HEK293 (cell line): ENCODE results near the gene UMAD1.
A peak's percentile ranks its signal among the peaks of the same experiment; 100 is the strongest.

Experiments used
- CTCF ChIA-PET: fragments of 350-600 bp; formaldehyde crosslinking; extraction: SDS; loops from one replicate; lab custom pipeline; 2021; ENCODE audit warnings: antibody characterized with exemption; lab: Yijun Ruan, JAX
- POLR2A ChIA-PET: fragments of 300-600 bp; formaldehyde crosslinking; extraction: SDS; loops from one replicate; lab custom pipeline; 2020; ENCODE audit warnings: antibody characterized with exemption, inconsistent platforms; lab: Yijun Ruan, JAX
- H3K27ac ChIP-seq: fragments of 200-500 bp; sonication (Bioruptor generic); 2 replicates; pipeline ENCODE4 v1.5.1; 2014; ENCODE audit warnings: low read depth, low read length, control low read depth, inconsistent platforms; ENCODE audit errors: extremely low read depth
- H3K36me3 ChIP-seq, 2 experiments: fragments of 200-500 bp in 1 of 2; sonication (Bioruptor generic) in 1 of 2; 1 replicate in 1 of 2; 2 replicates in 1 of 2; pipeline ENCODE4 v1.5.1; 2014 to 2017; ENCODE audit warnings: inconsistent platforms in 2 of 2, low read length in 2 of 2; ENCODE audit not compliant: control insufficient read depth in 2 of 2, insufficient read depth in 1 of 2
- H3K4me1 ChIP-seq: fragments of 200-500 bp; sonication (Bioruptor generic); 2 replicates; pipeline ENCODE4 v1.5.1; 2014; ENCODE audit warnings: mild to moderate bottlenecking, low read length, inconsistent platforms; ENCODE audit not compliant: control insufficient read depth, insufficient read depth
- H3K4me3 ChIP-seq: 2 replicates; pipeline ENCODE4 v1.5.1; 2011; ENCODE audit warnings: low read depth, mild to moderate bottlenecking, control low read depth, low read length, moderate library complexity
- H3K9me3 ChIP-seq: fragments of 200-500 bp; sonication (Bioruptor generic); 2 replicates; pipeline ENCODE4 v1.5.1; 2014; ENCODE audit warnings: low read depth, low read length, inconsistent platforms; ENCODE audit not compliant: control insufficient read depth, insufficient read depth
- GFI1B ChIP-seq: fragments of 450-650 bp; formaldehyde crosslinking; IDR thresholded peaks from 2 replicates; pipeline ENCODE4 v1.5.1; 2016; ENCODE audit warnings: missing biosample characterization, missing genetic modification characterization
- KLF17 ChIP-seq: fragments of 450-650 bp; formaldehyde crosslinking; IDR thresholded peaks from 2 replicates; pipeline ENCODE4 v1.5.1; 2016; ENCODE audit warnings: missing biosample characterization, missing genetic modification characterization
- KLF8 ChIP-seq: fragments of 450-650 bp; formaldehyde crosslinking; IDR thresholded peaks from 2 replicates; pipeline ENCODE4 v1.5.1; 2016; ENCODE audit warnings: missing biosample characterization, missing genetic modification characterization
- SP3 ChIP-seq: fragments of 450-650 bp; formaldehyde crosslinking; IDR thresholded peaks from 2 replicates; pipeline ENCODE4 v1.5.1; 2016; ENCODE audit warnings: missing biosample characterization, missing genetic modification characterization
- SP7 ChIP-seq: fragments of 450-650 bp; formaldehyde crosslinking; IDR thresholded peaks from 2 replicates; pipeline ENCODE4 v1.5.1; 2016; ENCODE audit warnings: missing biosample characterization, missing genetic modification characterization
- WT1 ChIP-seq: fragments of 450-650 bp; formaldehyde crosslinking; IDR thresholded peaks from 2 replicates; pipeline ENCODE4 v1.5.1; 2016; ENCODE audit warnings: missing biosample characterization, missing genetic modification characterization
- ZBTB21 ChIP-seq: fragments of 450-650 bp; formaldehyde crosslinking; IDR thresholded peaks from 2 replicates; pipeline ENCODE4 v1.5.1; 2017; ENCODE audit warnings: missing biosample characterization, missing genetic modification characterization
- ZNF2 ChIP-seq: fragments of 450-650 bp; formaldehyde crosslinking; IDR thresholded peaks from 2 replicates; pipeline ENCODE4 v1.5.1; 2016; ENCODE audit warnings: missing biosample characterization, missing genetic modification characterization
- ZNF248 ChIP-seq: fragments of 450-650 bp; formaldehyde crosslinking; IDR thresholded peaks from 2 replicates; pipeline ENCODE4 v1.5.1; 2017; ENCODE audit warnings: missing biosample characterization, missing genetic modification characterization
- ZNF37A ChIP-seq: fragments of 450-650 bp; IDR thresholded peaks from 2 replicates; pipeline ENCODE4 v1.5.1; 2018; ENCODE audit warnings: missing biosample characterization, missing genetic modification characterization
- ZNF48 ChIP-seq: fragments of 450-650 bp; formaldehyde crosslinking; IDR thresholded peaks from 2 replicates; pipeline ENCODE4 v1.5.1; 2016; ENCODE audit warnings: missing biosample characterization, missing genetic modification characterization
- ZNF561 ChIP-seq: fragments of 450-650 bp; IDR thresholded peaks from 2 replicates; pipeline ENCODE4 v1.5.1; 2018; ENCODE audit warnings: missing biosample characterization, missing genetic modification characterization, borderline replicate concordance
- TF ChIP-seq, protein P1 (sequence below): fragments of 450-650 bp; IDR thresholded peaks from 2 replicates; pipeline ENCODE4 v1.5.1; 2018; ENCODE audit warnings: missing biosample characterization, missing genetic modification characterization

The UMAD1 gene

DNA sequence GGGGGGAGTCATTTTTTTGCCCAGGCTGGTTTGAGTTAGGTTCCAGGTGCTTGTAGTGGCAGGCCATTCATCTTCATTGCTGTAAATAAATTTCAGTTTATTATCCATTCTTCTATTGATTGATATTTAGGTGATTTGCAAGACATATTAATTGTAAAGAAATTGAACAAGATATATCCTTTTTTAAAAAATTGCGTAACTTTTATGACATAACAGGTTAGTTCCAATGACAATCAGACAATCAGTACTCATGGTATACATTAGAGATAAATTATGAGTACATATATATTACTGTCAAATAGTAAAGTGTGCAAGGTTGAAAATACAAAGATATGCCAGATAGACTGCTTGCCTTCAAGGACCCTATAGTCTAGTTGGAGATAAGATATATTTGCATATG, 235.9 kb downstream of the UMAD1 start:
- no peaks in the 10 kb centered on the region for H3K9me3 ChIP-seq
- H3K36me3 ChIP-seq = no peaks in the 10 kb centered on the region
- ChIA-PET CTCF (no interaction called here), POLR2A (no interaction called here)
- H3K4me1 ChIP-seq = no peaks in the 10 kb centered on the region
- H3K4me3 ChIP-seq = no peak overlapping the region
- TF ChIP-seq WT1 (tag by site-specific recombination) = no peak
- TF ChIP-seq ZNF37A (tag by site-specific recombination) = no peak
- H3K27ac ChIP-seq = no peak overlapping the region

DNA sequence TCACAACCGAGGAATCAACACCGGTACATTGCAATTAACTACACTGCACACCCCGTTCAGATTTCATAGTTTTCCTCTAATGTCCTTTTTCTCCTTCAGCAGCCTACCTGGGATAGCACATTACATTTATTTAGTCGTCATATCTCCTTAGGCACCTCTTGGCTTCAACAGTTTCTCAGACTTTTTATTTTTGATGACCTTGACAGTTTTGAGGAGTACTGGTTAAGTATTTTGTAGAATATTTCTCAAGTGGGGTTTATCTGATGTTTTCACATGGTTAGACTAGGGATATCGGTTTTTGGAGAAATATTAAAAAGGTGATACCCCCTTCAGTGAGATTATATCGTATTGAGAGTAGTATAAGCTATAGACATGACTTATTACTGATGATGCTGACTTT, 241.0 kb downstream of the UMAD1 start:
- no peak for TF ChIP-seq SP3 (tag by site-specific recombination)
- no peak for TF ChIP-seq KLF8 (tag by site-specific recombination)
- TF ChIP-seq ZNF248 (tag by site-specific recombination) = no peak
- TF ChIP-seq ZNF561 (tag by site-specific recombination) = no peak
- ChIA-PET CTCF (no interaction called here), POLR2A (interaction anchor here (0.6 kb wide), 1 partner anchor 124 kb away, joined by 3 read pairs; no protein-coding TSS in a partner anchor)
- Histone ChIP-seq H3K4me1 (no peaks in the 10 kb centered on the region), H3K9me3 (no peaks in the 10 kb centered on the region), H3K27ac (no peak overlapping the region), H3K4me3 (no peak overlapping the region), H3K36me3 (no peaks in the 10 kb centered on the region)

- CTCF ChIA-PET = no interaction called here
- POLR2A ChIA-PET = no interaction called here
- TF ChIP-seq, protein P1, sequence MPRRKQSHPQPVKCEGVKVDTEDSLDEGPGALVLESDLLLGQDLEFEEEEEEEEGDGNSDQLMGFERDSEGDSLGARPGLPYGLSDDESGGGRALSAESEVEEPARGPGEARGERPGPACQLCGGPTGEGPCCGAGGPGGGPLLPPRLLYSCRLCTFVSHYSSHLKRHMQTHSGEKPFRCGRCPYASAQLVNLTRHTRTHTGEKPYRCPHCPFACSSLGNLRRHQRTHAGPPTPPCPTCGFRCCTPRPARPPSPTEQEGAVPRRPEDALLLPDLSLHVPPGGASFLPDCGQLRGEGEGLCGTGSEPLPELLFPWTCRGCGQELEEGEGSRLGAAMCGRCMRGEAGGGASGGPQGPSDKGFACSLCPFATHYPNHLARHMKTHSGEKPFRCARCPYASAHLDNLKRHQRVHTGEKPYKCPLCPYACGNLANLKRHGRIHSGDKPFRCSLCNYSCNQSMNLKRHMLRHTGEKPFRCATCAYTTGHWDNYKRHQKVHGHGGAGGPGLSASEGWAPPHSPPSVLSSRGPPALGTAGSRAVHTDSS (tag by site-specific recombination) = peak; percentile 64; the same call in 1 of the 2 replicates
- TF ChIP-seq ZBTB21 (tag by site-specific recombination) = no peak
- no peaks in the 10 kb centered on the region for H3K9me3 ChIP-seq
- H3K27ac ChIP-seq = no peak overlapping the region
- H3K36me3 ChIP-seq = no peaks in the 10 kb centered on the region
- H3K4me1 ChIP-seq = no peaks in the 10 kb centered on the region
- no peak overlapping the region for H3K4me3 ChIP-seq
Observed at GRCh38 chr7:7882888-7883287, 242.3 kb downstream of the UMAD1 start.

GRCh38 chr7:7883394-7883793, 242.8 kb downstream of the UMAD1 start:
- Histone ChIP-seq H3K4me3 (no peak overlapping the region), H3K27ac (no peak overlapping the region), H3K9me3 (no peaks in the 10 kb centered on the region), H3K4me1 (no peaks in the 10 kb centered on the region), H3K36me3 (no peaks in the 10 kb centered on the region)
- no peak for TF ChIP-seq GFI1B (tag by site-specific recombination)
- POLR2A ChIA-PET = no interaction called here
- CTCF ChIA-PET = interaction anchor here (0.7 kb wide), 1 partner anchor 15 kb away, joined by 3 read pairs; no protein-coding TSS in a partner anchor

DNA sequence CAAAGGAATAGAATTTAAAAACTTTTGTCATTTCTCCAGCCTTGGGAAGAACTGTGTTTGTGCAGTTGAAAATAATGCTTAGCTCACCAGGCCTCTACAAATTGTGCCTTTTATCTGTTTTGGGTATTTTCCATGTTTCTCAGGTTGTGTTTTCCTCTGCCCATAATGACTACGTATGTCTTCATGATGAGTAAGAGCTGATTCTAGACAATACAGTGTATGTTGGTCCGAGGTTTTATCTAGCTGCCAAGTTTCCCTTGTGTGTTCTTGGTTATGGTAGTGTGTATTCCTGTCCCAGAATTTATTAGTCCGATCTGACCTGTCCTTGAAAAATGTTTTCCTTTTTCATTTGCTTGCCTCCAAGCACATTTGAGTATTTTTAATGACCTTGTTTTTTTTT, 244.3 kb downstream of the UMAD1 start:
- ChIA-PET CTCF (no interaction called here), POLR2A (no interaction called here)

More for the DNA sequence above, 244.3 kb downstream of the UMAD1 start:
- Histone ChIP-seq H3K36me3 (no peaks in the 10 kb centered on the region), H3K9me3 (no peaks in the 10 kb centered on the region), H3K27ac (no peak overlapping the region), H3K4me3 (no peak overlapping the region), H3K4me1 (no peaks in the 10 kb centered on the region)
- TF ChIP-seq ZNF48 (tag by site-specific recombination) (no peak), SP7 (tag by site-specific recombination) (no peak), ZNF2 (tag by site-specific recombination) (no peak), KLF17 (tag by site-specific recombination) (no peak)
